CD4-positive, alpha-beta T cell treated with Interleukin-17A for 4 hours (primary cell): ENCODE data around the gene ARHGEF19.
A peak's percentile ranks its signal among the peaks of the same experiment; 100 is the strongest.
"Not testable (repeated sequence)": the region's sequence is repeated elsewhere in the genome, so short reads cannot be mapped to it uniquely, and the experiment has no call there.

Experiments used
- DNase-seq: peaks from one replicate; pipeline ENCODE4 v3.0.0-alpha.2; 2020; ENCODE audit warnings: mixed read lengths

The ARHGEF19 gene

DNA sequence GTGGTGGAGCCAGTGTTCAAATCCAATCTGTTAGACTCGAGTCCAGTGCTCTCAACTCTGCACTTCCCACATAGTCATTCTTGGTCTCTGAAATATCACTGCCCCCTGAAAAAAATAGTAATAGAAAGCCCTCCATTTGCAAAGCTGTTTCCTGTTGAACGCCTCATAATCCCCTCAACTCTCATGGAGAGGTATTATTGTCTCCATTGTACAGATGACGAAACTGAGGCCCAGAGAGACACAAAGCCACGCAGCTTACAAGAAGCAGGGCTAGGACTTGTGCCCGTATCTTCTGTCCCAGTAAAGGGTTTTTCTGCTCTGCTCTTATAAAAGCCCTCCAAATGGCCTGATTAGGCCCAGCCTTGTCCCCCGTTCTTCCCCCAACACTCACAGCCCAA lies 6.2 kb upstream of the ARHGEF19 start:
- no peak for DNase-seq

DNA sequence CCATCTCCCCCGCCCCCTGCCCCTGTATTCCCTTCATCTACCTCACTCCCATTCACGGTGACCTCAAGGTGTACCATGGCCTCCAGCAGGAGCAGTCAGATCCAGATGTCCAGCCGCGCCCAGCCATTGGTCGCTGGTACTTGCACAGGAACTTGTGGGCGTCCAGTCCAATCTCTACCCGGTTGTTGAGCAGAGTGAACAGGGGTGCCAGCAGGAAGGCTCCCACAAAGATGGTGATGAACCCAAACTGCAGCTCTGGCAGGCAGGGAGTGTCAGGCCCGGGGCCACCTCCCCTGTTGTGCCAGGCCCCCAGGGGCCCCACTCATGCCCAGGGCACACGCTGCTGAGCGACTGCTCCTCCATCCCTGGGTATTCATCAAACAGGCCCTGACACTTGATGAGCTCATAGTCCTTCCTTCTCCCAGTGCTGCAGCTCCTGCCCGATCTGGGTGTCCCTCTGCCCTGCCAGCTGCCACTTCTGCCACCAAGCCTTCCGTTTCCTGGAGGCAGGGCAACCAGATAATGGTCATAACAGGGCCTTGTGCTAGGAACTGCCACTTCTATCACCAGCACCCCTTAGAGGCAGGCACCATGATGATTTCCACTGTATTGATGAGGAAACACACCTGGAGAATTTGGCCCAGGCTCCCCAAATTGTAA lies 5.7 kb upstream of the ARHGEF19 start:
- no peak for DNase-seq

DNA sequence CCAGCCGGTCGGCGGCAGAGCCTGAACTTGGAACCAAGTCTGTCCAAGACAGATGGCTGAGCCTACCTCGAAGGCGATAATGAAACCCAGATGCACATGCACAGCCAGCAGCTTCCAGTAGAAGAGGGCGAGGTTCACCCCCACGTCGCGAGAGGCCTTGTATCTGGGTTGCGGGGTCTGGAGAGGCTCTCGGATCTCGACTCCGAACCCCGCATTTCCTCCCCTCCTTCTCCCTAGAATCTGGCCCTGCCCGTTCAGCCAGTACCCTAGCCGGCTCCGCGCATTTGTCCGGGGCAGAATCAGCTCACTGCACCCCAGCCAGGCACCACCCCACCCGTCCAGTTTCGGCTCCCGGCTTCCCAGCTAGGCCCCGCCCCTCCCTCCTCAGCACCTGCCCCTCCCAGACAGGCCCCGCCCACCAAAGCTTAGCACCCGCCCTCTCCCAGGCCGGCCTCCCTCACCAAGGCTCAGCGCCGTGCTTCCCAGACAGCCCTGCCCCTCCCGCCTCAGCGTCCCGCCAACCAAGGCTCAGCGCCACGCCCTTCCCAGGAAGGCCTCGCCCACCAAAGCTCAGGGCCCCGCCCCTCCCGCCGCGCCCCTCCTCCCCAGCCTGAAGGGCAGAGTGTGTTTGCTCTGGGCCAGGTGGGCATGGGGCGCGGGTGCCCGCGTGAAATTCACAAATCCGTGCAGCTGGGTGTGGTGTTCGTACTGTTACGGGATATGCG lies 4.8 kb upstream of the ARHGEF19 start:
- peak; percentile 98 for DNase-seq

DNA sequence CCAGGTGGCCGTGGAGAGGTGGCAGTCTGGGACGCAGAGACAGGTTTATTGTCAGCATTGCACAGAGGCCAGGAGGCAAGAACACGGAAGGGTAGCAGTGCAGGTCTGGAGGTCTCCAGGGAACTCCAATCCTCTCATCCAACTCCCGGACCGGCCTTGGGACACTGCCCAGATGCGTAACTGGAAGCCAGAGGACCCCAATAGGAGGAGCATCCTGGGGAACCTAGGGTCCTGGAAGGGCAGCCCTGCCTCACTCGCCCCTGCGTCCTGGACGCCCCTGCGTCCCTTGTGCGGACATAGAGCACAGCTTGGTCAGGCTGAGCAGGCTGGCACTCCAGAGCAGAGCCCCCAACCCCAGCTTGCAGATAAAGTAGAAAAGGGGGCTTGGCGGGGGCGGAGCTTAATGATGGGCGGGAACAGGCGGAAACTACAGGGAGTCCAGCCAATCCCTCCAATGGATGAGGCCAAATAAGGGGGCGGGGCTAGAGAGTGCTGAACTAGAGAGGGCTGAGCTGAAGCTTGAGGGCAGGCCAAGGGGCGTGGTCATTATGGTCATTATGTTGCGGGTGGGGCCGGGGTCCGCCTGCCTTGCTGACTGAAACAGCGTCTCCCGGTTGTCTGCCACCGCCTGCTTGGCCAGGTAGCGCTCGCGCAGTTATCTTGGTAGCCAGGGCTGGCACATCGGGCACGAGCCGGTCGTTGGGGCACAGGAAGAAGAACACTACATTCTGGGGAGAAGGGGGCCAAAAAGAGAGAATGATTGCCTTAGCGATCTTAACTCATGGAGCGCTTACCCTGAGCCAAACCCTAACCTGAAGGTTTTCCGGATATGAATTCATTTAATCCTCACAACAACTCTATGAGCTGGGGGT lies 3.7 kb upstream of the ARHGEF19 start:
- DNase-seq, result peak; percentile 73

DNA sequence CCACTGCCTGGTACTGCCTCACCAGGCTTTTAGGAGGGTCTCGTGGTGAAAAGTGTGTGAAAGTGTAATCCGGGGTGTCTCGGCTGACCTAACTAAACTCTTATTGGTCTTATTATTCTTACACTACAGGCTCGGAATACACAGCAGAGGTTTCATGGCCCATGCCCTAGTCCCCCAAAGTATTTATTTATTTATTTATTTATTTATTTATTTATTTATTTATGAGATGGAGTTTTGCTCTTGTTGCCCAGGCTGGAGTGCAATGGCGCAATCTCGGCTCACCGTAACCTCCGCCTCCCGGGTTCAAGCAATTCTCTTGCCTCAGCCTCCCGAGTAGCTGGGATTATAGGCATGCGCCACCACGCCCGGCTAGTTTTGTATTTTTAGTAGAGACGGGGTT lies 2.8 kb upstream of the ARHGEF19 start:
- DNase-seq, result not testable (repeated sequence)

DNA sequence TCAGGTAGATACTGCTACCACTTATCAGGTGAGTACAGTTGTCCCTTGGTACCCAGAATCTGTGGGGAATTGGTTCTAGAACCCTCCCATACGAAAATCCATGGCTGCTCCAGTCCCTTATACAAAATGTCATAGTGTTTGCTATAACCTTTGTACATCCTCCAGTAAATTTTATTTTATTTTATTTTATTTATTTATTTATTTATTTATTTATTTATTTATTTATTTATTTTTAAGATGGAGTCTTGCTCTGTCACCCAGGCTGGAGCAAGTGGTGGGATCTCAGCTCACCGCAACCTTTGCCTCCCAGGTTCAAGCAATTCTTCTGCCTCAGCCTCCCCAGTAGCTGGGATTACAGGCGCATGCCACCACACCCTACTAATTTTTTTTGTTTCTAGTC lies 1.1 kb upstream of the ARHGEF19 start:
- not testable (repeated sequence) for DNase-seq

DNA sequence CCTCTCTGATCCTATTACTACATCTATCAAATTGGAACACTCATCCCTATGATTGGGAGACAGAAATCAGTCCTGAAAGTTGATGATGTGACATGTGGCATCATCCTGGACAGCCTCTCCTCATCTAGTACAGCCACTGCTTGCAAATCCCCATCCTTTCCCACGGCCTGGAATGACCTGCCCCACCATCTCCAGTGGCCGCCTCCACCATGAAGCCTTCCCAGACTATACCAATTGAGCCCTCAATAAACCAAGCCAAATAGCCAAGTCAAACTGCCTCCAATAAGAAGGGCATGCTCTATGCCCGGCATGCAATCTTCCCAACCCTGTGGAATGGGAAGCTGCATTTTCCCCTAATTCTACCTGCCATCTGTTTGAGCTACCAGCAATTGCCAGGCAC lies 561 bp upstream of the ARHGEF19 start:
- DNase-seq, result no peak

DNA sequence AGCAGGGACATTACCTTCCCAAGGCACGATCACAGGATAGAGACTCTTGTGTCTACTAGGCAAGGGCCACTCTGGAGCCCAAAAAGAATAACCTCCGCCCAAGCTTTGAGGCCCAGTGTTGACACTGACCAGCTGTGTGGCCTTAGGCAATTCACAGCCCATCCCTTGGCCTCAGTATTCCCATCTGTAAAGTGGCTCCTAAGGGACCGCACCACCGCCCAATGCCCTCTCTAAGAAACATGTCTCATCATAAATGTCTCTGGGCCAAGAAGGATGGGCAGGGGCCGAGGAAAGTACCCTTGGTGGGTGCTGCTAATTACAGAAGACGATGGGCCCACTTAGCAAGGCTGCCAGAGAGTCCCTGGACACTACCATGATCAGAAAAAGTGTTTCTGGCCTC lies 628 bp downstream of the ARHGEF19 start:
- DNase-seq, result no peak

DNA sequence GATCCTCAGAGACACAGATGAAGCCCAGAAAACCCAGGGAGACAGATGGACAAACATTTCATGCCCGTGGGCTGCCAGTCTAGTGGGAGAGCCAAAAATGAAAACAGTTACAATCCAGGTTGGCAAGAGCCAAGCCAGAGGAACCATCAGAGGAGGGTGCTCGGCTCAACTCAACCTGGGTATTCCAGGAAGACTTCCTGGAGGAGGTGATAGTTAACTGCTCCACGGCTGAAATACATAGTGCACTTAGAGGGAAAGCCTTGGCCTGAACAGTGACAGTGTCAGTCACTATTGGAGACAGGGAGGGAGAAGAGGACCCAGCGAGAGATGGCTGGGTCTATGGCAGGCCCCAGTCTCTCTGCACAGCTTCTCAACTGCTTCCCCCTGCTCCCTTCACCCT lies 1.9 kb downstream of the ARHGEF19 start:
- DNase-seq, result no peak

DNA sequence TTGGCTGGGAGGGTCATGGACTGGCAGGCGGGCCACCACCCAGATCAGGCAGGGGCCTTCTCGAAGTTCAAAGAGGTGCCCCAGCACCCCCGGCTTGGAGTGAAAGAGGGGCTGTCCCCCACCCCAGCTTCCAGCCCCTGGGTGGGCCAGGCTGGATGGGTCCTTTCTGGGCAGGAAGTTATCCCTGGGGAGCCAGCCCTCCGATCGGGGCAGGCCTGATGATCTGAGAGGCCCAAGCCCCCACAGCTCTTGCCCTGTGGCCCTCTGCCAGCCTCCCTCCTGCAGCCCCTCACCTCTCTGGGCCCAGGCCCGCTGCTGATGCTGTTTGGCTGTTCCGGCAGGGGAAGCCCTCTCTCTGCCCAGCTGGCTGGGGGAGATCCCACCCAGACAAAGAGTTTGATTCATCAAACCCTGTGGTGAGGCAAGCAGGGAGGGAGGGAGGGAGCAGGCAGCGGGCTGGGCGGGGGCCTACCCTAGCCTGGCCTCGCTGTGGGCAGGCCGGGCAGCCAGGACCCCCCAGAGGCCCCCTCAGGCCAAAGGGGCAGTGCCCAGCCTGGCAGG lies 2.5 kb downstream of the ARHGEF19 start:
- no peak for DNase-seq

DNA sequence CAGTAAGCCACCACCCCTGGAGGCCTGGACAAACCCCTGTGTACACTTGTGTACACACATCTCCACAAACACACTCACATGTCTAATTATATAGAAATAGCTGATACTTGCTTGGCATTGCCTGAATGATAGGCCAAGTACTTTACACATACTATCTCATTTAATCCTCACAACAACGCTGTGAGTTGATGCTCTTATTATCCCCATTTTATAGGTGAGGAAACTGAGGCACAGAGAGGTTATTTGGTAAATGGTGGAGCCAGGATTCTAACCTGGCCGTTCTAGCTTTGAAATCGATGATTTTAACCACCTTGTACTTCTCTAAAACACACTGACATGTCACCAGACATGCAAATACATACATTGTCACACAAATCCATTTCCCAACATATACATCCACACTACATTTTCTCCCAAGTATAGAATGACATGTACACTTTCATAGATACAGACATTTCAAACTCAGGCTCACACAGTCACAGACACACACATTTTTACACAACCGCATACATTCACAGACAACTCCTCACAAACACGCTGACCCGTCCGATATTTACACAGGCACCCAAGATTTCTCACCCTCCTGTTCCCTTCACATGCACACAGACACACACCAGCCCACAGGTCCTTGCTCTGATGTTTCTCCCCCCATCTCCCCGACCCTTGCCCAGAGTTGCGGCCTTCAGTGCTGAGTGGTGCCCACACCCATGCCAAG lies 3.2 kb downstream of the ARHGEF19 start:
- DNase-seq, result no peak

DNA sequence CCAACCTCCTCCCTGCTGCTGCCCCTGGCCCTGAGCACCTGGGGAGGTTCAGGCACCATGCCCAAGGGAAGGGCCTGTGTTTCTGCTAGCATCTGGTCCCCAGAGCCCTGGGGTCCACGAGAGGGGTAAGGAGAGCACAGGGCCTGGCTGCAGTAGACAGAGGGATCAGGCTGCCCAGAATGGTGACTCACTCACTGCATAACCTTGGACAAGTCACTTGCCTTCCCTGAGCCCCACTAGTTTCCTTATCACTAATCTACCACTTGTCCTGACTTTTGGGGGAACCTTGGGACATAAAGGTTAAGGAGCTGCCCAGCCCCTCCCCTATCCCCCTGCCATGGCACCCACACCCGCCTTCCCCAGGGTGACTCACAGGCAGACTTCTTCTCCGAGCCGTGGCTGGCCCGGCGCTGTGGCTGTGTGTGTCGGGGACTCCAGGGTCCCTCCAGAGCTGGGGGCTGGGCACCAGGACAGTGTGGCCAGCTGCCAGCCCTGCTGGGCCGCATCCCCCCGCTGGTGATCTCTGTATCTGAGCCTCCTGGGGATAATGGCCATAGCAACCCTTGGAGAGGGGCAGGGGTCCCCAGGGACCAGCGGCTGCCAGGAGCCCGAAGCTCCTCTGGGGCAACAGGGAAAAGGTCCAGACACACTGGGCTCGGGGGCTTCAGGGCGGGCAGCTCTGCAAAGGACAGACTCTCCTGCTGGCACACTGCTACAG lies 4.0 kb downstream of the ARHGEF19 start:
- DNase-seq, result no peak

DNA sequence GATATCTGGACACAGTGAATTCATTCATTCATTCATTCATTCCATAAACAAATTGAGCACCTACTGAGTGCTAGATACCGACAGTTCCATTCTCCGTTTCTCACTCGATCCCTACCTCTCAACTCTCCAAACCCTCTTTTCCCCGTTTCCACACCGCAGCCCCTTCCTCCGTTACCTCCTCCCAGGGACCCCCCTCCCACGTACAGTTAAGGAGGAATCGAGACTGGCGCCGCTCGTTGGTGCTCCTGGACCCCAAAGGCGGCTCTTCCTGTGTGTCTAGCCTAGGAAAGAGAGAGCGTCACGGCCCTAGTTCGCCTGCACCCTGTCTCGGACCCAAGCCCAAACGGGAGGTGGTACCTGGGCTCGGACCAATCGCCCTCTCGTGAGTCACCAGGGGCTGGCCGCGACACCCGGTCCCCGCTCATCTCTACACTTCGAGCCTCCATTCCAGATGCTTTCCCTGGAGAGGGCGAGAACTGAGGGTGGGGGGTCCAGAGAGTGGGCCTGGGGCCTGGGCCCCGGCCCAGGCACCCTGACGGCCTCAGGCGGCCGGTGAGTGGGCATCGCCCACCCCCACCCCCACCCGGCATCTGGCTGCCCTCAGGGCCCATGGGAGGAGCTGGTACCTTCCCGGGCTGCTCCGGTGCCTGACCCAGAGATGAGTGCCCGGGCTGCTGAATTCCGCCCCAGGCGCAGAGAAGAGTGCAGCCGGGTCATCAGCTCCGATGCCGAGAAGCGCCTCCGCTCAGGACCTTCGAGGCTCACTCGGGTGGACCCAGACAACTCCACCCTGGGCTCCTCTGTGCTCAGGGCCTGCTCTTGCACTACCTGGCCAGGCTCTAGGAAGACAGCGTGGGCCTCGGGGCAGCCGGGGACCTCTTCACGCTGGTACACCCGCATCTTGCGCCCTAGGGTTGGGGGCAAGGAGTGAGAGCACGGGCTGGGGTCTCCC lies 4.9 kb downstream of the ARHGEF19 start:
- DNase-seq, result peak; percentile 24

DNA sequence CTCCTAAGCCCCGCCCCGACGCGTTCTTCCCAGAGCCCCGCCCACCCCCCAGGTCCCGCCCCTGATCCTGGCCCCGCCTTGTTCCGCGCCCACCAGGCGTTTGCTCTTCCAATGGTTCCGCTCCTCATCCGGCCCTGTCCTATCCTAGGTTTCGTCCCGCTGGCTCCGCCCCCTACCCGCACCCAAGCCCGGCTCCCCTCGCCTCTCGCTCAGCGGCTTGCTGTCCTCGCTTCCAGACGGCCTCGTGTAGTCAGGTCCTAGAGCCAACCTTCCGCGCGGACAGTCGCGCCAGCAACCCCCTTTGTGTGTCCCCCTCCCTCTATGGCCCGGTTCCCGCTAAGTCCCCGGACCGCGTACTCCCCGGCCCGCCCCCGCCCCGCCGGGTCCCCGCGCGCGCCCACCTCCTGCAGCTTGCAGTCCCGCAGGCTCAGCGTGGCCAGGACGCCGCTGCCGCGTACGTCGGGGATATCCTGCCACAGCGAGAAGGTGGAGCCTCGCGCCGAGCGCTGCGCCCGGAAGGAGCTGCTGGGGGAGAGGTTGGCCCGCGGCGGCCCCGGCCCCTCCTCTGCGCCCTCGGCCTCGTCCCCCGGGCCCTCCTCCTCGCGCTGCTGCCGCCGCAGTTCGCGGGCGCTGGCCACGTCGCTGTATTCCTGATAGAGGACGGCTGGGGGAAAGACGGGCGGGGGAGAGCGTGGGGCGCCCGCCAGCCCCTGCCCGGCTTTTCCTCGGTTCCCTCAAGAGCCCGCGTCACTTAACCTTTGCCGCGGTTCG lies 5.7 kb downstream of the ARHGEF19 start:
- DNase-seq, result peak; percentile 97

DNA sequence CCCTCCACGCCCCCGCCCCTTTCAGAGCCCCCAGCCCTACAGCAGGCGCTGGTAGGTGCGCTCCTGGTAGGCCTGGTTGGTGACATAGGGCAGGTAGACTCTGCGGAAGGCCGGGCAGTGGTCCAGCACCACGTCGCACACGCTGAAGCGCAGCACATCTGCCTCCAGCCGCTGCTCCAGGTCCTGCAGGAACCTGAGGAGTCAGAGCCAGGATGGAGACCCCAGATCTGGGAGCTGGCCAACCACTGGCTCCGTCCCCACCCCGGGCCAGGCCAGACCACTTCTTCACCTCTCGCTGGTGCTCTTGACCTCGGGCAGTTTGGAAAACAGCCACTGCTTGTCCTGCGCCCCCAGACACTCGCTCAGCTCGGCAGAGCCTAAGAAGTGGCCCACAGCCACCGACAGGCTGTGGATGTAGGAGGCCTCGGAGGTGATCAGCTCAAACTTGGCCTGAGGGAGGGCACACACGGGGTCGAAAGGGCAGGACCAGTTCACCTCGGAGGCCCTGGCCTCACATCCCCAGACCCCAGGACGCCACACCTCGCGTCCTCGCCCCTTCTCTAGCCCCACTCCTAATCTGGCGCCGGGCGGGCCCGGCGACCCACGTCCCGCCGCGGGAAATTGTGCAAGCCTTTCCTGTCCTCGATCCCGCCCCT lies 6.4 kb downstream of the ARHGEF19 start:
- no peak for DNase-seq

DNA sequence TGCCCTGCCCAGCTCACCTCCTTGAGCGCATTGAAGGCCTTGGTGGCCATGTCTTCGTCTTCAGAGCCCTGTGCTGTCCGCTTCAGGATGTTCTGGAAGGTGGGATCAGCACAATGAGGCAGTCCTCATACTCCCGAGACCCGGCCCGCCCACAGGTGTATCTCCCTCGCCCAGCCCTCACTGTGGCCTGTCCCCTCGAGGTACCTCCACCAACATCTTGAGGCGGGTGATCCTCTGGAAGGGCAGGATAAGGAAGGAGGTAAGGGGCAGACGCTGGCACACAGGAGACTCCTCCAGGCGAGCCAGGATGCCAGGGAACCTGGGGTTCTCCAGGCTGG lies 7.1 kb downstream of the ARHGEF19 start:
- no peak for DNase-seq

DNA sequence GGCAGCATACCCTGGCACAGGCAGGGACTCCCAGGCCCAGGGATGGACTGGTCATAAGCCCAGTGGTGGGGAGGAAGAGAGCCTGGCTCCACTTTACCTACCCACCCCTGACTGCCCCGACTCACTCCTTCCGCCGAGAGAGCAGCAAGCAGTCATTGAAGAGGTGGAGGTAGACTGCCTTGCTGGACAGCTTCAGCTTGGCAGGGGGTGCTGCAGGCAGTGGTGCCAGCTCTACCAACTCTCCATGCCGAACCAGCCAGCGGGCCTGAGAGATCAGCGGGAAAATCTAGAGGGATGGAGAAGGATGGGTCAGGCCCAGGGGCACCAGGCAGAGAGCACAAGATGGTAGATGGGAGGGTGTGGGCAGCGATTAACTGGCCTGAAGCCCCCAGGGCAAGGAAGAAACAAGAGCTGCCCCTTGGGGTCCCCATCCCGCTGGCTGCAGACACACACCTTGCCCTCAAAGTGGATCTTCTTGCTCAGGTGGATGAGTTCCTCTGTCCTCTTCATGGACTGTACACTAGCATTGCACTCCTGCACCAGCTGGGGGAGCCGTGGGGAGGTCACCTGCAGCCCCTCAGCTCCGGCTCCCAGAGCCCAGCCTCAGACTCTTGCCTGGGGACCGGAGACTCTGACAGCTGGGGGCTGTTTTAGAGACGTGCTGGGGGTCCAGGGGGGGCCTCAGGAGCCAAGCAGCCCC lies 7.7 kb downstream of the ARHGEF19 start:
- peak; percentile 56 for DNase-seq

DNA sequence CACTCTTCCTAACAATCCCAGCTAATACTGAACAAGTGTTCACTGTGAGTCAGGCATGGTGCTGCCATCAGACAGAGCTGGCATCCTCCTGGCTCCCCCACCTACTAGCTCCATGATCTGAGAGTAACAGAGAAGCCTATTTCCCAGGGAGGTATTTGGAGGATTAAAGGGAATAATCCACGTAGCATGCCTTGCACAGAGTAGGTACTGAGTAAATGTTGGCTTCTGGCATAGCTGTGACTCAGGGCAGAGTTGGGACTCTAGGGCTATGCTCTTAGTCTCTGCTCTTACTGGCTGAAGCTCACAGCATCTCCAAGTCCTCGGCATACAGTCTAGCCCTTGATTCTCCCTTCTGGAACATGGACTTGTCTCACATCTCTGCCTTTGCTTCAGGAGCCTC lies 8.2 kb downstream of the ARHGEF19 start:
- DNase-seq, result no peak

DNA sequence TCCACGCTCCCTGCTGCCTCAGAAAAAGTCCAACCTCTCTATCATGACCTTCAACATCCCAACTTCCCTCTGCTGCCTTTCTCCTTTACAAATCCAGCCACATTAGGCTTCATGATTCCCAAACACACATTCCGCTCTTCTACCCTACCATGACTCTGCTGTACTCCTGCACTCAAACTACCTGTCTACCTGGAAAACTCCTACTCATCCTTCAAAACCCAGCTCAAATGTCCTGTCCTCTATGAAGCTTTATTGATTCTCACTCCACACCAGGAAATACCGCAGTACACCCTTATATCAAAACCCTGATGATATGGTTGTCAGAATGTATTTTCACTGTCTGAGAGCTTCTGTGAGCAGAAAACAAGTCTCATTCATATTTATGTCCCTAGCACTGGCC lies 8.9 kb downstream of the ARHGEF19 start:
- DNase-seq, result no peak
